GM23338 (cell line): ENCODE results near the gene EPB41L5. TPM values are rescaled to one million over a fixed set of nuclear protein-coding genes. Genes with fewer than 3 reads are reported as not detected.

ENCODE experiments used
- ATAC-seq: fragments of 200-7000 bp; cut with Tn5 transposase; 3 replicates; pipeline ENCODE4 v1.9.1; 2020
- DNase-seq: peaks from one replicate; pipeline ENCODE4 v3.0.0-alpha.2; 2015; ENCODE audit warnings: low spot score
- H2AFZ ChIP-seq: fragments of 200-600 bp; sonication (generic); 2 replicates; pipeline ENCODE4 v1.8.0; 2016; ENCODE audit warnings: antibody characterized with exemption, mild to moderate bottlenecking, moderate library complexity
- H3F3A ChIP-seq: fragments of 200-600 bp; sonication (generic); replicated peaks from 2 replicates; pipeline ENCODE4 v1.8.0; 2017; ENCODE audit warnings: antibody characterized with exemption, mixed run types, low read depth
- H3K27ac ChIP-seq: fragments of 200-600 bp; sonication (generic); 2 replicates; pipeline ENCODE4 v1.6.1; 2016; ENCODE audit warnings: low read depth
- H3K27me3 ChIP-seq: fragments of 200-600 bp; sonication (generic); 2 replicates; pipeline ENCODE4 v1.8.0; 2016; ENCODE audit warnings: mild to moderate bottlenecking, mixed run types, moderate library complexity; ENCODE audit not compliant: insufficient read depth
- H3K36me3 ChIP-seq: fragments of 200-600 bp; sonication (generic); 2 replicates; pipeline ENCODE4 v1.8.0; 2016; ENCODE audit warnings: mild to moderate bottlenecking; ENCODE audit not compliant: insufficient read depth
- H3K4me1 ChIP-seq: fragments of 200-600 bp; sonication (generic); 2 replicates; pipeline ENCODE4 v1.8.0; 2016; ENCODE audit warnings: mild to moderate bottlenecking, moderate library complexity; ENCODE audit not compliant: insufficient read depth
- H3K4me2 ChIP-seq: fragments of 200-600 bp; sonication (generic); 2 replicates; pipeline ENCODE4 v1.7.1; 2017; ENCODE audit warnings: mixed run types
- H3K4me3 ChIP-seq: fragments of 200-600 bp; sonication (generic); 2 replicates; pipeline ENCODE4 v1.6.1; 2016; ENCODE audit warnings: mixed run types
- H3K79me2 ChIP-seq: fragments of 200-600 bp; sonication (generic); replicated peaks from 2 replicates; pipeline ENCODE4 v1.8.0; 2017; ENCODE audit warnings: mild to moderate bottlenecking; ENCODE audit not compliant: insufficient read depth
- H3K9me2 ChIP-seq: fragments of 200-600 bp; sonication (generic); 2 replicates; pipeline ENCODE4 v1.8.0; 2017; ENCODE audit not compliant: insufficient read depth
- H4K20me1 ChIP-seq: fragments of 200-600 bp; sonication (generic); replicated peaks from 2 replicates; pipeline ENCODE4 v1.8.0; 2017; ENCODE audit warnings: mild to moderate bottlenecking; ENCODE audit not compliant: insufficient read depth
- H3K27ac Mint-ChIP-seq: 2 replicates; pipeline ENCODE4 v1.8.0; 2020; ENCODE audit warnings: inconsistent platforms, mild to moderate bottlenecking, moderate library complexity, mixed read lengths
- H3K27me3 Mint-ChIP-seq: 3 replicates; pipeline ENCODE4 v1.8.0; 2022; ENCODE audit warnings: low read depth, mild to moderate bottlenecking, moderate library complexity, mixed read lengths, inconsistent platforms; ENCODE audit not compliant: insufficient read depth, poor library complexity
- H3K36me3 Mint-ChIP-seq: 3 replicates; pipeline ENCODE4 v1.8.0; 2021; ENCODE audit warnings: low read depth, mild to moderate bottlenecking, inconsistent platforms, moderate library complexity, mixed read lengths
- H3K4me1 Mint-ChIP-seq: 3 replicates; pipeline ENCODE4 v1.8.0; 2020; ENCODE audit warnings: mild to moderate bottlenecking, inconsistent platforms, mixed read lengths
- H3K4me3 Mint-ChIP-seq: 3 replicates; pipeline ENCODE4 v1.8.0; 2021; ENCODE audit warnings: moderate library complexity, mild to moderate bottlenecking, inconsistent platforms, mixed read lengths
- H3K9me3 Mint-ChIP-seq: 3 replicates; pipeline ENCODE4 v1.8.0; 2020; ENCODE audit warnings: moderate library complexity, mild to moderate bottlenecking, inconsistent platforms, mixed read lengths
- CREB1 ChIP-seq: fragments of 250-450 bp; sonication (Bioruptor Pico); IDR thresholded peaks from 2 replicates; pipeline ENCODE4 v1.5.0; 2020; ENCODE audit warnings: low read depth, mild to moderate bottlenecking, moderate library complexity
- CTCF ChIP-seq, 2 experiments: fragments of 200-600 bp in 1 of 2; sonication (generic) in 1 of 2; conservative IDR thresholded peaks; 2 replicates each; pipeline versions ENCODE4 v1.5.1 to v1.6.1; 2016 to 2017; ENCODE audit warnings: antibody characterized with exemption in 2 of 2, low read depth in 2 of 2, mild to moderate bottlenecking in 2 of 2, moderate library complexity in 1 of 2
- ETS1 ChIP-seq: IDR thresholded peaks from 2 replicates; pipeline ENCODE4 v1.6.1; 2016; ENCODE audit warnings: antibody characterized with exemption
- EZH2 ChIP-seq: fragments of 200-600 bp; sonication (generic); IDR thresholded peaks from one replicate; pipeline ENCODE4 v1.8.0; 2017; ENCODE audit warnings: antibody characterized with exemption, mild to moderate bottlenecking, low read depth; ENCODE audit not compliant: unreplicated experiment
- EZH2phosphoT487 ChIP-seq: fragments of 200-600 bp; sonication (generic); IDR thresholded peaks from one replicate; pipeline ENCODE4 v1.8.1; 2018; ENCODE audit warnings: antibody characterized with exemption; ENCODE audit not compliant: unreplicated experiment
- JUNB ChIP-seq: IDR thresholded peaks from one replicate; pipeline ENCODE4 v1.6.1; 2016; ENCODE audit warnings: antibody characterized with exemption; ENCODE audit not compliant: unreplicated experiment
- NANOG ChIP-seq: IDR thresholded peaks from 2 replicates; pipeline ENCODE4 v1.6.1; 2016; ENCODE audit warnings: antibody characterized with exemption, borderline replicate concordance
- POLR2AphosphoS5 ChIP-seq: IDR thresholded peaks from 2 replicates; pipeline ENCODE4 v1.6.1; 2016; ENCODE audit warnings: antibody characterized with exemption, low read depth
- REST ChIP-seq: IDR thresholded peaks from one replicate; pipeline ENCODE4 v1.6.1; 2018; ENCODE audit warnings: antibody characterized with exemption; ENCODE audit not compliant: unreplicated experiment
- STAT1 ChIP-seq: IDR thresholded peaks from one replicate; pipeline ENCODE4 v1.6.1; 2016; ENCODE audit warnings: antibody characterized with exemption; ENCODE audit not compliant: unreplicated experiment
- ZNF114 ChIP-seq: fragments of 250-450 bp; sonication (Bioruptor Pico); IDR thresholded peaks from 2 replicates; pipeline ENCODE4 v1.5.0; 2020; ENCODE audit warnings: mild to moderate bottlenecking, moderate library complexity
- ZNF331 ChIP-seq: fragments of 250-450 bp; sonication (Bioruptor Pico); IDR thresholded peaks from 2 replicates; pipeline ENCODE4 v1.5.0; 2020; ENCODE audit warnings: low read depth, mild to moderate bottlenecking, moderate library complexity
- ZNF462 ChIP-seq: fragments of 250-450 bp; sonication (Bioruptor Pico); IDR thresholded peaks from 2 replicates; pipeline ENCODE4 v1.5.0; 2020; ENCODE audit warnings: mild to moderate bottlenecking, moderate library complexity
- polyA plus RNA-seq: library from polyadenylated mRNA; unstranded; fragments of >200 nt; fragmentation: Nextera tagmentation; extraction: Ambion mirVana; gene quantifications from 2 replicates; pipeline ENCODE4 v1.2.1, GENCODE V29; 2016
- total RNA-seq: library from RNA; depleted of rRNA; stranded (reverse); fragments of >200 nt; shearing (Covaris generic); gene quantifications from 2 replicates; pipeline ENCODE4 v1.2.3, GENCODE V29; 2014

EPB41L5 gene
- total and polyA plus RNA-seq, 2 experiments from 2014 or later: 15.5 to 35.4 TPM

- peaks cover 14% of the 10 kb centered on the region for H3K79me2 ChIP-seq
- DNase-seq (no peak), ATAC-seq (no peak)
- Mint-ChIP-seq H3K9me3 (peaks cover 13% of the 10 kb centered on the region), H3K4me1 (peaks cover 18% of the 10 kb centered on the region), H3K27ac (no peak overlapping the region), H3K27me3 (peaks cover 36% of the 10 kb centered on the region), H3K4me3 (no peak overlapping the region), H3K36me3 (peaks cover 20% of the 10 kb centered on the region)
- H3K27me3 ChIP-seq: peaks cover 29% of the 10 kb centered on the region
- H3K4me3 ChIP-seq: no peak overlapping the region
- TF ChIP-seq CREB1 (CRISPR knock-in tag) (no peak), ZNF114 (CRISPR knock-in tag) (no peak), ZNF331 (CRISPR knock-in tag) (no peak), POLR2AphosphoS5 (no peak), JUNB (no peak), EZH2 (no peak), REST (no peak), NANOG (no peak), EZH2phosphoT487 (no peak), ETS1 (no peak), STAT1 (no peak), ZNF462 (CRISPR knock-in tag) (no peak), CTCF (conservative IDR thresholded peaks at IDR 0.05; ENCODE audit: low read depth in 2 of 2) (no peak)
- no peak overlapping the region for H2AFZ ChIP-seq
- peaks cover 6% of the 10 kb centered on the region; the same call in 1 of the 2 replicates for H3K9me2 ChIP-seq
- no peaks in the 10 kb centered on the region; the same call in 1 of the 2 replicates for H3K36me3 ChIP-seq
- H3K4me1 ChIP-seq: no peaks in the 10 kb centered on the region; the same call in 1 of the 2 replicates
- no peaks in the 10 kb centered on the region for H3F3A ChIP-seq
- no peak overlapping the region for H3K27ac ChIP-seq
- no peak overlapping the region for H3K4me2 ChIP-seq
- peaks cover 16% of the 10 kb centered on the region; the same call in 1 of the 2 replicates for H4K20me1 ChIP-seq
These were observed 207.9 kb downstream of the EPB41L5 start for GRCh38 chr2:120220756-120221155.
